Spleen (tissue), 7 donors: Measurements from ENCODE around the gene ANKRD44.

ENCODE experiments used
- POLR2A ChIP-seq, 3 donors: fragments of 450-650 bp; IDR thresholded peaks; one replicate each; pipeline ENCODE4 v1.5.1; 2017; ENCODE audit warnings: antibody characterized with exemption in 3 of 3, mild to moderate bottlenecking in 1 of 3
- POLR2AphosphoS5 ChIP-seq, 3 donors: sonication (generic); formaldehyde crosslinking; IDR thresholded peaks; one replicate each; pipeline ENCODE4 v1.5.1; 2017; ENCODE audit warnings: antibody characterized with exemption in 3 of 3
- TF ChIP-seq, protein P1 (sequence below), 11 experiments: fragments of 200-600 bp in 7 of 11; fragments of 450-650 bp in 4 of 11; sonication (generic) in 4 of 11; IDR thresholded peaks in 8 of 11; conservative IDR thresholded peaks in 3 of 11; 1 replicate in 7 of 11; 2 replicates in 4 of 11; pipeline versions ENCODE4 v1.4.0 to v1.8.0; 2016 to 2021; ENCODE audit warnings: antibody characterized with exemption in 11 of 11, inconsistent platforms in 4 of 11, mild to moderate bottlenecking in 1 of 11
- donor health status: DM: no; HTN: no; CAD: no; lungs with moderate emphysema.
- donor health status: DM: no; HTN: no; CAD: no.
- donor health status: DM: no; HTN: no; CAD: no.

DNA sequence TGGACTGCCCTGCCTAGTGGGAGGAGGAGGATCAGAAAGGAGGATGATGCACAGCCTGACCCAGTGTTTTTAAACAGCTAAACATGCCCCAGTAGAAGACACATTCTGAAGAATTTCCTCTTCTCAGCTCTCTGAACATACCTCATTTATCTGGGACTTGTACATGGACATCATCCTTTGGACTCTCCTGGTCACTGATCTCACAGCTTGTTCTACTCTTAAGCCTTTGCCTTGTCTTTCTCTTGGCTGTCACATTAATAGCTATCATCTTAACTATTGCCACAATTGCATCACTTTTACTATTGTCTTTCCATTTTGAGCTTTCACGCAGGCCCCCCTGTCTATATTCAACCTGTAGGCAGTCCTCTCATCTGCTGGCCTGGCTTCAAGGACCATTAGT is 342.1 kb downstream of the ANKRD44 start:
- TF ChIP-seq, protein P1, sequence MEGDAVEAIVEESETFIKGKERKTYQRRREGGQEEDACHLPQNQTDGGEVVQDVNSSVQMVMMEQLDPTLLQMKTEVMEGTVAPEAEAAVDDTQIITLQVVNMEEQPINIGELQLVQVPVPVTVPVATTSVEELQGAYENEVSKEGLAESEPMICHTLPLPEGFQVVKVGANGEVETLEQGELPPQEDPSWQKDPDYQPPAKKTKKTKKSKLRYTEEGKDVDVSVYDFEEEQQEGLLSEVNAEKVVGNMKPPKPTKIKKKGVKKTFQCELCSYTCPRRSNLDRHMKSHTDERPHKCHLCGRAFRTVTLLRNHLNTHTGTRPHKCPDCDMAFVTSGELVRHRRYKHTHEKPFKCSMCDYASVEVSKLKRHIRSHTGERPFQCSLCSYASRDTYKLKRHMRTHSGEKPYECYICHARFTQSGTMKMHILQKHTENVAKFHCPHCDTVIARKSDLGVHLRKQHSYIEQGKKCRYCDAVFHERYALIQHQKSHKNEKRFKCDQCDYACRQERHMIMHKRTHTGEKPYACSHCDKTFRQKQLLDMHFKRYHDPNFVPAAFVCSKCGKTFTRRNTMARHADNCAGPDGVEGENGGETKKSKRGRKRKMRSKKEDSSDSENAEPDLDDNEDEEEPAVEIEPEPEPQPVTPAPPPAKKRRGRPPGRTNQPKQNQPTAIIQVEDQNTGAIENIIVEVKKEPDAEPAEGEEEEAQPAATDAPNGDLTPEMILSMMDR (IDR thresholded peaks at IDR 0.05 in 8 of 11, conservative IDR thresholded peaks at IDR 0.05 in 3 of 11) = no peak
- no peak for TF ChIP-seq POLR2AphosphoS5 (IDR thresholded peaks at IDR 0.05)
- no peak for TF ChIP-seq POLR2A (IDR thresholded peaks at IDR 0.05)
